Fibroblast of villous mesenchyme (primary cell): Measurements from ENCODE around the gene TBL3. TPM values are rescaled to one million over a fixed set of nuclear protein-coding genes. Genes with fewer than 3 reads are reported as not detected.

ENCODE experiments used
- DNase-seq: peaks from one replicate; pipeline ENCODE4 v3.0.0-alpha.2; 2010; ENCODE audit warnings: low read depth
- H3K4me3 ChIP-seq: 2 replicates; pipeline ENCODE4 v1.5.1; 2011; ENCODE audit warnings: low read depth, mild to moderate bottlenecking, low read length
- total RNA-seq: library from RNA; depleted of rRNA; stranded (reverse); fragments of >200 nt; gene quantifications from 2 replicates; pipeline ENCODE4 v1.2.3, GENCODE V29; 2012
- TF ChIP-seq, protein P1 (sequence below): IDR thresholded peaks from 2 replicates; pipeline ENCODE4 v1.5.1; 2012; ENCODE audit warnings: low read depth, mild to moderate bottlenecking, low read length; ENCODE audit not compliant: insufficient read depth

TBL3 gene
- total RNA-seq, 1 donor, result 28.5 TPM

DNA sequence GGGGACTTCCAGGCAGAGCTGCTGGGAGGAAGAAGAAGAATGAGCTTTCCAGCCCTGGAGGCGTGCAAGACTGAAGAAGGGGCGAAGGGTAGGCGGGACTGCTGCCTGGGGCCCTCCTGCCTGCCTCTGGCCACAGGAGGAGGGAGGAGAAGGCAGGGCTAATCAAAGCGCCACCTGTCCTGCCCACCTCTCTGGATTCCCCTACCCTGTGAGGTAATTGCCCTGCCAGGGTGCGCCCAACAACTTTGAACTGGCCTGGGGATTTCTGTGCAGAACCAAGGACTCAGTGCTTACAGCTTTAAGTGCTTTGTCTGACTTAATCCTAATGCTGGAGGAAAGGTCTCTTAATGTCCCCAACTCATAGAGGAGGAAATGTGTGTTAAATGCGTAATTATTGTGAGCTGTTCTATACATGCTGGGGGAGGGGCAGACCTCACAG is 9.6 kb downstream of the TBL3 start, which contains the start of gene NOXO1:
NOXO1 (minus strand) TSS at position 72 of the 439 bp plus-strand sequence. CDS start 290 bp downstream, outside the sequence.
- TF ChIP-seq, protein P1, sequence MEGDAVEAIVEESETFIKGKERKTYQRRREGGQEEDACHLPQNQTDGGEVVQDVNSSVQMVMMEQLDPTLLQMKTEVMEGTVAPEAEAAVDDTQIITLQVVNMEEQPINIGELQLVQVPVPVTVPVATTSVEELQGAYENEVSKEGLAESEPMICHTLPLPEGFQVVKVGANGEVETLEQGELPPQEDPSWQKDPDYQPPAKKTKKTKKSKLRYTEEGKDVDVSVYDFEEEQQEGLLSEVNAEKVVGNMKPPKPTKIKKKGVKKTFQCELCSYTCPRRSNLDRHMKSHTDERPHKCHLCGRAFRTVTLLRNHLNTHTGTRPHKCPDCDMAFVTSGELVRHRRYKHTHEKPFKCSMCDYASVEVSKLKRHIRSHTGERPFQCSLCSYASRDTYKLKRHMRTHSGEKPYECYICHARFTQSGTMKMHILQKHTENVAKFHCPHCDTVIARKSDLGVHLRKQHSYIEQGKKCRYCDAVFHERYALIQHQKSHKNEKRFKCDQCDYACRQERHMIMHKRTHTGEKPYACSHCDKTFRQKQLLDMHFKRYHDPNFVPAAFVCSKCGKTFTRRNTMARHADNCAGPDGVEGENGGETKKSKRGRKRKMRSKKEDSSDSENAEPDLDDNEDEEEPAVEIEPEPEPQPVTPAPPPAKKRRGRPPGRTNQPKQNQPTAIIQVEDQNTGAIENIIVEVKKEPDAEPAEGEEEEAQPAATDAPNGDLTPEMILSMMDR, result no peak
- H3K4me3 ChIP-seq, result no peak within 1 kb of the TSS
- DNase-seq, result no peak

DNA sequence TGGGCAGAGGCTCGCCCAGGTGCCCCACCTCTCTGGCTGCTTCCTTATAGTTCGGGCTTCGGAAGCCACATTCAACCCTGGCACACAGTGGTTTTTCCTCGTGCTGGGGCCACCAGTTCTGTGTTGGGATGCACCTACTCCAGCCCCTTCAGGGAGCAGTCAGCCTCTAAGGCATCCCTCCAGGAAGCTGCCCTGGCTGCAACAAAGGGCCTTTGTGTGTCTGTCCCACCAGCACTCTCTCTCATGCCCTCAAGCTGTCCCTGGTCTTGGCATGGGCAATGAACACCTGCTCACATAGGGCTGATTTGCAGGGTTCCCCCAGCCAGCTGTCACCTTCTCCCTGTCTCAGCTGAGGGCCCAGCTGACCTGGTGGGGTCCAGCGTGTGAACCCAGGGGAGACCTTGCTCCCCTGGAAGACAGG is 10.2 kb downstream of the TBL3 start:
- TF ChIP-seq, protein P1, result no peak
- no peak overlapping the region for H3K4me3 ChIP-seq
- DNase-seq, result no peak

DNA sequence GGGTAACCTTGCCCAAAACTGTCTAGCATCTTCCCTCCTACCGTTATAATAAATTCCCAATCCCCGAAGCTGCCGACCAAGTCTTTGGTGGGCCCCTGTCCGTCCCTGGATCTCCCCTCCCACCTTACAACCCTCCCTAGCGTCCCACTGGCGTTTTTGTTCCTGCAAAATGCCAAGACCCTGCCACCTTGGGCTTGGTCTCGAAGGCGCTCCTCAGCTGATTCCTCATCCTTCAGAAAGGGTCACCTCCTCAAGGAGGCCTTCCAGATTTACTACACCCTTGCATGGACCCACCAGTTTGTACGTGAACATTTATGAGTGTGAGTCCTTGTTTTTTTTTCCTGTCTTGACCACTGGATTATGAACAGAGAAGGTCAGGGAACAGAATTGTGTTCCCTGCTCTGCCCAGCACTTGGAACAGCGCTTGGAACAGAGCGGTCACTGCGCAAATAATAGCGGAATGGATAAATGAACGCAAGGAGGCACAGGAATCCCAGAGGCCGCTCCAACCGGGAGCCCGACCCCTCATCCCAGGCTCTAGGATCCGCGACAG is 11.2 kb downstream of the TBL3 start:
- peak overlapping the region; percentile 65 for H3K4me3 ChIP-seq
- no peak for DNase-seq
- TF ChIP-seq, protein P1, result peak; percentile 40

DNA sequence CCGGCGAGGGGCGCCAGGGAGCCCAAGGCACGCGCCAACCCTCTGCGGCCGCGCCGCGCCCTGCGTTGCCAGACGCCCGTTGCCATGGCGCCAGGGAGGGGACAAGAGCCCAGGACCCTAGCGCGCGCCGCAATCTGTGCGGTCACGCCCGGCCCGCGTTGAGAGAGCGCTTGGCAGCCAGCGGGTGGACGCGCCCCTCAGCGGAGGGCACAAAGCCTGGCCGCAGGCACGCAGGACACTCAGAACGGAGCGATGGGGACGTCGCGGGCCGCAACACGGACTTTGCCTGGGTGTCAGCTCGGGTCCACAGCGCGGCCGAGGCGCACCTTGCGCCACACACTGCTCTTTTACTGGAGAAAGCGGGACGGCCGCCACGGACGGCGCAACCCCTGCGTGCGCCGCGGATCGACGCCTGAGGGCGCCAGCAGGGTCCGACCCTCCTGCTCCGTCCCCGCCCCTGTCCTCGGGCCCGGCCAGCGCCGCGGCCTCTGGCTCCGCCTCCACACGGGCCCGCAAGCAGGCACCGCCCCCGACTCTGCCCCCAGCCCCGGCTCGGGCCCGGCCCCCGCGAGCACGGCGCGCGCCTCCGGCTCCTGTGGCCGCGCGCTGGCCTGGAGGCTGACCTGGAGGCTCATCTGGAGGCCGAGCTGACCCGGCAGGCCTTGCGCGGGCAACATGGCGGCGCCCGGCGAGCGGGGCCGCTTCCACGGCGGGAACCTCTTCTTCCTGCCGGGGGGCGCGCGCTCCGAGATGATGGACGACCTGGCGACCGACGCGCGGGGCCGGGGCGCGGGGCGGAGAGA is 11.9 kb downstream of the TBL3 start, which contains the start of gene GFER:
GFER (plus strand) TSS at position 650 of the 803 bp plus-strand sequence; CDS start at position 676, 26 bp downstream.
- H3K4me3 ChIP-seq, result peak within 1 kb of the TSS; percentile 75
- TF ChIP-seq, protein P1, result peak; percentile 31
- DNase-seq, result peak; percentile 96

DNA sequence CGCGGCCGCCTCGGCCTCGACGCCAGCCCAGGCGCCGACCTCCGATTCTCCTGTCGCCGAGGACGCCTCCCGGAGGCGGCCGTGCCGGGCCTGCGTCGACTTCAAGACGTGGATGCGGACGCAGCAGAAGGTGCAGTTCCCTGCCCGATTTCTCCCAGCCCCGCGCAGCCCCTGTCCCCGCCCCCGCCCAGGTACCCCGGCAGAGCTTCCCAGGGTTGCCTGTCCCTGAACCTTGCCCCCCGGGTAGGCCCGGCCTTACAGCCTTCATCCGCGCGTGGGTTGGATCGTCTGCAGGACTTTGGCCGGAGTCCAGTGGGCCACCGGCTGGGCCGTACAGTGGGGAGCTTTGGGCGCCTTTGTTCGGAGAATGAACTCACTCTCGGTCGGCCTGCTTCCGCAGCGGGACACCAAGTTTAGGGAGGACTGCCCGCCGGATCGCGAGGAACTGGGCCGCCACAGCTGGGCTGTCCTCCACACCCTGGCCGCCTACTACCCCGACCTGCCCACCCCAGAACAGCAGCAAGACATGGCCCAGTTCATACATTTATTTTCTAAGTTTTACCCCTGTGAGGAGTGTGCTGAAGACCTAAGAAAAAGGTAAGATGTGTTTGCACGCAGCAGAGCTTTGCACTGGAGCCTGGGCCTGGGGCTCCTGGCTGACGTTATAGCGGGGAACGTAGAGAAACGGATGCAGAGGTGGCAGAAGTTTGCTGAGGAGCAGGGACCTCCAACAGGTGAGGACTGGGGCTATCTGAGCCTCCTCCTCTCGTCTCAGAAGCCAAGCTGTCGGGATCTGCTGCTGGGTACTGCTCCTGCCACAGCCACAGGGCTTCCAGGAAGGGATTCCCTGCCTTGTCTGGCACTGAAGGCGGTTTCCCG is 12.7 kb downstream of the TBL3 start:
- no peak for DNase-seq
- TF ChIP-seq, protein P1, result no peak
- H3K4me3 ChIP-seq, result peak overlapping the region; percentile 75

DNA sequence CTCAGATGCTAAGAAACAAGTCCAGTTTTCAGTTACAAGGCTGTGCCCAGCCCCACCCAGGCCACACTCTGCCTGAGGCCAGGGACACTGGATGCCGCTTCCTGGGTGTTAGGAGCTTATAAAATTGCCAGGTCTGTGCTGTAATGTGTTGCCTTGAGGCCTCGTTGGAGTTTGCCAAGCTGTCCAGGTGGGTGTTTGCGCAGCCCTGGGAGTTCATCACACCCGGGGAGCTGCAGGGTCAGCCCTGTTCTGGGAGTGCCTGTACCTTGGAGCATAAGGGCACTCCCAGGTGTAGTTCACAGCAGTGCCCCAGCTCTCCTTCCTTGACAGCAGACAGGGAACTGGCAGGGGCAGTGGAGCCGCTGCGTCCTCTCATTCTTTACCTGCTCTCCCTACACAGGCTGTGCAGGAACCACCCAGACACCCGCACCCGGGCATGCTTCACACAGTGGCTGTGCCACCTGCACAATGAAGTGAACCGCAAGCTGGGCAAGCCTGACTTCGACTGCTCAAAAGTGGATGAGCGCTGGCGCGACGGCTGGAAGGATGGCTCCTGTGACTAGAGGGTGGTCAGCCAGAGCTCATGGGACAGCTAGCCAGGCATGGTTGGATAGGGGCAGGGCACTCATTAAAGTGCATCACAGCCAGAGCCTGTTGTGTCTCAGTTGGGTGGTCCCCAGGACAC is 13.8 kb downstream of the TBL3 start:
- TF ChIP-seq, protein P1, result no peak
- no peak for DNase-seq
- H3K4me3 ChIP-seq, result no peak overlapping the region
